HFFc6 (cell line): ENCODE results near the gene PLEKHA7. TPM values are rescaled to one million over a fixed set of nuclear protein-coding genes. Genes with fewer than 3 reads are reported as not detected.

Experiments
- DNase-seq: peaks from one replicate; pipeline ENCODE4 v3.0.0-alpha.2; 2018
- H3K27ac Mint-ChIP-seq: 2 replicates; pipeline ENCODE4 v1.8.0; 2020; ENCODE audit warnings: mild to moderate bottlenecking, mixed read lengths
- H3K27me3 Mint-ChIP-seq: 2 replicates; pipeline ENCODE4 v1.8.0; 2021; ENCODE audit warnings: mild to moderate bottlenecking, moderate library complexity, mixed read lengths; ENCODE audit not compliant: insufficient read depth
- H3K36me3 Mint-ChIP-seq: 2 replicates; pipeline ENCODE4 v1.8.0; 2021; ENCODE audit warnings: low read depth, mixed read lengths
- H3K4me1 Mint-ChIP-seq: 2 replicates; pipeline ENCODE4 v1.8.0; 2020; ENCODE audit warnings: low read depth, mixed read lengths
- H3K4me3 Mint-ChIP-seq: 2 replicates; pipeline ENCODE4 v1.8.0; 2020; ENCODE audit warnings: mild to moderate bottlenecking, moderate library complexity, mixed read lengths
- H3K9me3 Mint-ChIP-seq: 2 replicates; pipeline ENCODE4 v1.8.0; 2020; ENCODE audit warnings: mild to moderate bottlenecking, mixed read lengths
- total RNA-seq, 6 experiments: library from RNA; stranded (reverse); fragmentation: NEBNext Ultra II Directional; extraction: Animal tissue kit (Norgen Biotek cat#: 25700); gene quantifications; 2 replicates in 1 of 6; 3 replicates in 5 of 6; pipeline ENCODE4 v1.2.3, GENCODE V29; 2021
- TF ChIP-seq, protein P1 (sequence below): fragments of 200-600 bp; sonication (generic); IDR thresholded peaks from 2 replicates; pipeline ENCODE4 v1.5.0; 2021; ENCODE audit warnings: antibody characterized with exemption, mild to moderate bottlenecking

PLEKHA7 gene
- total RNA-seq, 6 experiments from 2014 or later, result 0.07 to 0.24 (median 0.08) TPM; not detected in 3

DNA sequence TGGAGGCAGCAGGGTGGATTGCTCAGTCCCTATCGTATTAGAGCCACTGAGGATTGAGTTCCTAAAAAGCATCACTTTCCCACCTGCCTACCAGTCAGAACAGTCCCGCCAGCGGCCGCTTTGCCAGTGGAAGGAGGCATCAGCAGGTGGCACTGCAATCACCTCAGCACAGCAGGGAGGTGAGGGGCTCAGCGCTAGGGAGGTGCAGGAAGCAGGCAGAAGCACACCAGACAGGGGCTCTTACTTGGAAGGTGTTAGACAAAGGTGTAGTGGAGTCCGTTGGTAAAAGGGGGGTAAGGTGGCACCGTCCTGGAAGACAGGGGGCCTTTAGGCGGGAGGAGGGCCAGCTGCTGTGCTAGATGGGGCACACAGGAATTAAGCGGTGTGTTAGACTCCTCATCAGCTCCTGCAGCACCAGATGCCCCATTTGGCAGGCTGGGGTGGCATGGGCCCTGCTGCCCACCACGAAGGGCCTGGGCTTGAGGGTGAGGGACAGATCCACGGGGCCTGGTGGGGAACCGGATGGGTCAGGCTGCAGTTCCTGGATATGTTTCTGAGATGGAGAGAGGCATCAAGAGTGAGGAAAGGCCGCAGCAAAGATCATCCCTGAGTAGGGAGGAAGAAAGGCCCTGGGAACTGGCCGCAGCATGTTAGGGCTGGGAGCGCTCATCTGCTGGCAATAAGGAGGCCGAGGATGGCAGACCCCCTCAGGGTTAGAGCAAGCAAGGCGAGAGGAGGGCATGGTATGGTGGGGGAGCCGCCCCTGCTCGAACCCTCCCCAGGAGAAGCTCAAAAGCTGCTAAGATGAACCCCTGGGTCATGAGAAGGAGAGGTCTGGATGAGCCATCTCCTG is 233.3 kb downstream of the PLEKHA7 start:
- TF ChIP-seq, protein P1, sequence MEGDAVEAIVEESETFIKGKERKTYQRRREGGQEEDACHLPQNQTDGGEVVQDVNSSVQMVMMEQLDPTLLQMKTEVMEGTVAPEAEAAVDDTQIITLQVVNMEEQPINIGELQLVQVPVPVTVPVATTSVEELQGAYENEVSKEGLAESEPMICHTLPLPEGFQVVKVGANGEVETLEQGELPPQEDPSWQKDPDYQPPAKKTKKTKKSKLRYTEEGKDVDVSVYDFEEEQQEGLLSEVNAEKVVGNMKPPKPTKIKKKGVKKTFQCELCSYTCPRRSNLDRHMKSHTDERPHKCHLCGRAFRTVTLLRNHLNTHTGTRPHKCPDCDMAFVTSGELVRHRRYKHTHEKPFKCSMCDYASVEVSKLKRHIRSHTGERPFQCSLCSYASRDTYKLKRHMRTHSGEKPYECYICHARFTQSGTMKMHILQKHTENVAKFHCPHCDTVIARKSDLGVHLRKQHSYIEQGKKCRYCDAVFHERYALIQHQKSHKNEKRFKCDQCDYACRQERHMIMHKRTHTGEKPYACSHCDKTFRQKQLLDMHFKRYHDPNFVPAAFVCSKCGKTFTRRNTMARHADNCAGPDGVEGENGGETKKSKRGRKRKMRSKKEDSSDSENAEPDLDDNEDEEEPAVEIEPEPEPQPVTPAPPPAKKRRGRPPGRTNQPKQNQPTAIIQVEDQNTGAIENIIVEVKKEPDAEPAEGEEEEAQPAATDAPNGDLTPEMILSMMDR, result no peak
- DNase-seq, result no peak
- Mint-ChIP-seq H3K9me3 (no peaks in the 10 kb centered on the region), H3K27ac (no peak overlapping the region), H3K4me3 (no peak overlapping the region), H3K27me3 (peaks cover 5% of the 10 kb centered on the region), H3K4me1 (no peaks in the 10 kb centered on the region), H3K36me3 (no peaks in the 10 kb centered on the region)

DNA sequence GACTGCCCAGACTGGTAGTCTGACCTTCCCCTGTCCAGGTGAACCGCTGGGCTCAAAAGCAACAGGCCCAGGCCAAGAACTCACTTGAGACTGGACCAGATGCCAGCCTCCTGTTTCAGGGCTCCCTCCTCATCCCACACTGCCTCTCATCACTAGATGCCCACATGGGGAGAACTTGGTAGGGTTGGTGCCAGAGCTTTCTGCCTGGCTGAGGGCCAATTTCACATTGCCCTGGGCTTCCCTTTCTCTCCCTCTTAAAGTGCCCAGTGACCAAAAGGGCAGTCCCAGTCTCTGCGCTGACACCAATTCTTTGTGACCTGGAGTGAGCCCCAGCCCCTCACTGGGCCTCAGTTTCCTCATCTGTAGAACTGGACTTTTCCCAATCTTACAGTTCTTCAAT is 234.1 kb downstream of the PLEKHA7 start:
- H3K9me3 Mint-ChIP-seq, result no peaks in the 10 kb centered on the region
- H3K36me3 Mint-ChIP-seq, result no peaks in the 10 kb centered on the region
- H3K27ac Mint-ChIP-seq, result no peak overlapping the region
- no peaks in the 10 kb centered on the region for H3K4me1 Mint-ChIP-seq
- no peak overlapping the region for H3K4me3 Mint-ChIP-seq
- peaks cover 8% of the 10 kb centered on the region for H3K27me3 Mint-ChIP-seq
- TF ChIP-seq, protein P1, result no peak
- no peak for DNase-seq

DNA sequence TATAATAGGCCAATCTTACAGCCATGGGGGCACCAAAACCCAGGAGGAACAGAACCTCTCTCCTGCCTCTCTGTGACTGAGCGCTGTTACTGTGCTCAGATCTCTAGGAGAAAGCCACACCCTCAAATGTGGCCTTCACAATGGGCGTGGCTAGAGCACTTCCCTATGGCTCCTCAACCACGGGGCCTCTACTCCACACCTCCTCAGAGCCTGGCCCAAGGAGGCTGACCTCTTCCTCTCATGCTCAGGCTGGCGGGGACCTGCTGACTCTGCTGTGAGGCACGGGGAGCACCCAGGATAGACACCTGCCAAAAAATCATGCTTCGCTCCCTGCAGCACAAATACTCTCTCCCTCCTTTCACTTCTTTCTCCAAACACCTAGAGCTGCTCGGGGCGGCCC is 234.8 kb downstream of the PLEKHA7 start:
- H3K4me1 Mint-ChIP-seq, result no peaks in the 10 kb centered on the region
- DNase-seq, result no peak
- peaks cover 11% of the 10 kb centered on the region for H3K27me3 Mint-ChIP-seq
- TF ChIP-seq, protein P1, result no peak
- H3K4me3 Mint-ChIP-seq, result no peak overlapping the region
- no peaks in the 10 kb centered on the region for H3K36me3 Mint-ChIP-seq
- no peaks in the 10 kb centered on the region for H3K9me3 Mint-ChIP-seq
- H3K27ac Mint-ChIP-seq, result no peak overlapping the region

DNA sequence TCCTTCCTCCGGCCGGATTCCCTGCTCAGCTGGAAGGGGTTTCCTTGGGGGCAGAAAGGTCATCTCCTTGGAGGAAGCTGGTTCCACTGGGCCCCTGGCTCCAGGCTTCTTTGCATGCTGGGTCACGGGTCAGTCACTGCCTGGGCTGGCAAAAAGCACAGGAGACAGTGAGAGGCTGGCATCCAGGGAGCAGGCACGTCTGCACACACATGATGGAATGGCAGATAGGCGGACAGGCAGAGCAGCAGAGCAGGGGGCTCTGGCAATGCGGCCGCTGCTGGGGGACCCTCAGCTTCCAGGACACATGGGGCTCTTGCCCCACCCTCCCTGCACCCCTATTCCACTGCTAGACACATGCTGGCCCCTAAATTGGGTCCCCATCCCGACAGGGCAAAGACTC is 235.3 kb downstream of the PLEKHA7 start:
- Mint-ChIP-seq H3K4me3 (no peak overlapping the region), H3K4me1 (no peaks in the 10 kb centered on the region), H3K36me3 (no peaks in the 10 kb centered on the region), H3K27me3 (peaks cover 16% of the 10 kb centered on the region), H3K27ac (no peak overlapping the region), H3K9me3 (no peaks in the 10 kb centered on the region)
- TF ChIP-seq, protein P1, result no peak
- DNase-seq, result no peak

DNA sequence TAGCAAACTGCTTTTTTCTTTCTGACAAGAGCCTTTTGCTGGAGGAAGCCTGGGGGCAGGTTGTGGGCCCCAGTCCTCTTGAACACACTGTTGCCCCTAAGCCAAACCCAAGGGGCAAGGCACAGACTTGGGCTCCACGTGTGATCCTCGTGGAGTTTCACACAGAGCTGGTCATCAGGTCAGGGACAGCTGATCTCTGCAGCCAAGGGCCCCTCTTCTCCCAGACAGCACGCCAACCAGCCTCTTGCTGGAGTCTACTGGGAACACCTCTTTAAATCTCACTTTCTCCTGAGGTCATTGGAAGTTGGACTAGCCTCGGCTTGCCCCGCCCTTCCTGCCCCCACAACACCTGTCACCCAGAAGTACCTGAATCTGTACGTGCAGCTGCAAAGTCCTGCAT is 235.9 kb downstream of the PLEKHA7 start:
- Mint-ChIP-seq H3K4me1 (no peaks in the 10 kb centered on the region), H3K36me3 (no peaks in the 10 kb centered on the region), H3K9me3 (no peaks in the 10 kb centered on the region), H3K27me3 (peaks cover 19% of the 10 kb centered on the region), H3K4me3 (no peak overlapping the region), H3K27ac (no peak overlapping the region)
- TF ChIP-seq, protein P1, result no peak
- no peak for DNase-seq
